Measurements from ENCODE around the gene BTBD9. TPM values are rescaled to one million over a fixed set of nuclear protein-coding genes. Genes with fewer than 3 reads are reported as not detected.

Gene BTBD9
- polyA plus RNA-seq, 2 of the 4 experiments (the other 2 are of a cell fraction): 2.3 to 4.6 TPM

DNA sequence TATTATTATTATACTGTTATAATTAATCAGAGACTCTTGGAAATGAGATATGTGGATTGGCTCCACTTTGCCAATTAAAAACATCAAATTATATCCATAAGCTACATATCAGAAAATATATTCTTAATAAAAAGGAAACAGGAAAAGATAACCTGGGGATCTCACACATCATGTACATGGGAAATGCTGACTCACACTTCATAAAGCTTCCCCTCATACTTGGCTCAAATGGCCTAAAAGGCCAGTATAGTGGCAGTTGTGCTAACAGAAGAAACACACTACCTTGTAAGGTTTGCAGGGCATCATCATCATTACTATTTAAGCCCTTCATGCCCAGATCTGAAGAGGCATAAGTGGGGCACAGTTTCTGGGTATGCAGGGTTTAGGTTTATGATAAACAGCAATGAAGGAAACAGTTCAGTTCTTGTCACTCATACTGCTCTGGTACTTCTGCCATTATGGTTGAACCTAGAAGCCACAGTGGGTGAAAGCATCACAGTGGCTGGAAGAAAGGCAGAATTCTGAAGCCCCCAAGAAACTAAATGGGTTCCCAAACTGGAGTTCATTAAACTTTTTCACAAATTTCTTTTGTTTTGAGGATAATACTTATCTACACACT is 60.6 kb downstream of the BTBD9 start:
- Histone ChIP-seq H3K9me3 (no peaks in the 10 kb centered on the region), H3K4me3 (no peak overlapping the region), H3K27ac (peak overlapping the region in 1 of 2 experiments; percentile 29; a peak in 1 of 6 replicates), H3K4me2 (no peak overlapping the region), H3K4me1 (no peaks in the 10 kb centered on the region)
- FAIRE-seq (no peak), ATAC-seq (no peak), DNase-seq (ENCODE audit: low read depth in 1 of 2, low spot score in 1 of 2) (no peak)
- ChIA-PET CTCF (no interaction called here), POLR2A (no interaction called here)
- TF ChIP-seq POLR2A (IDR thresholded peaks at IDR 0.05; ENCODE audit: low read length): no peak
- TF ChIP-seq, protein P1, sequence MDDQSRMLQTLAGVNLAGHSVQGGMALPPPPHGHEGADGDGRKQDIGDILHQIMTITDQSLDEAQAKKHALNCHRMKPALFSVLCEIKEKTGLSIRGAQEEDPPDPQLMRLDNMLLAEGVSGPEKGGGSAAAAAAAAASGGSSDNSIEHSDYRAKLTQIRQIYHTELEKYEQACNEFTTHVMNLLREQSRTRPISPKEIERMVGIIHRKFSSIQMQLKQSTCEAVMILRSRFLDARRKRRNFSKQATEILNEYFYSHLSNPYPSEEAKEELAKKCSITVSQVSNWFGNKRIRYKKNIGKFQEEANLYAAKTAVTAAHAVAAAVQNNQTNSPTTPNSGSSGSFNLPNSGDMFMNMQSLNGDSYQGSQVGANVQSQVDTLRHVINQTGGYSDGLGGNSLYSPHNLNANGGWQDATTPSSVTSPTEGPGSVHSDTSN (IDR thresholded peaks at IDR 0.05): no peak
- TF ChIP-seq MAFK (IDR thresholded peaks at IDR 0.05; ENCODE audit: partially characterized antibody): peak; percentile 48

DNA sequence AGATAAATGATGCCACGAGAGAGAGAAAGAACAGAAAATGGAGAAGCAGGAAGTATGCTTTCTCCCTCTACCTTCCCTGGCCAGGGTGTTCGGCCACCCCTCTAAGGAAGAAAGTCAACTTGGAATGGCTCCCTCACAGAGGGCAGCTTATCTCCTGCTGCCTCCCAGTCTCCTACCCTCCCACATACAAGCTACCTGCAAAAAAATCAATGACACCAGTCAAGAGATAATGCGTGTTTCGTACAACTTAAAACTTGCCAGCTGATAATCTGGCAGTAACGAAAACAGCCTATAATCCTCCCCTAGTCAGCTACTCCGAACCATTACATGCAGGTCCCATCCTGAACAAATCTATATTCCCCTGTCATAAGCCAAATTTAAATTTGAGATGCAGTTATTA is 61.7 kb downstream of the BTBD9 start:
- Histone ChIP-seq H3K4me1 (no peaks in the 10 kb centered on the region), H3K4me2 (no peak overlapping the region), H3K27ac (no peak overlapping the region), H3K4me3 (no peak overlapping the region), H3K9me3 (no peaks in the 10 kb centered on the region)
- FAIRE-seq (no peak), ATAC-seq (no peak), DNase-seq (ENCODE audit: low read depth in 1 of 2, low spot score in 1 of 2) (no peak)
- TF ChIP-seq EP300 (IDR thresholded peaks at IDR 0.05): no peak
- TF ChIP-seq FOXS1 (CRISPR knock-in tag; IDR thresholded peaks at IDR 0.05): no peak
- TF ChIP-seq CBX8 (IDR thresholded peaks at IDR 0.05): no peak
- no peak for TF ChIP-seq RCOR1 (IDR thresholded peaks at IDR 0.05; ENCODE audit: low read depth, low read length)
- TF ChIP-seq ZNF302 (CRISPR knock-in tag; IDR thresholded peaks at IDR 0.05): no peak
- no peak for TF ChIP-seq ESRRA (IDR thresholded peaks at IDR 0.05; ENCODE audit: borderline replicate concordance, low read length)
- TF ChIP-seq, protein P2, sequence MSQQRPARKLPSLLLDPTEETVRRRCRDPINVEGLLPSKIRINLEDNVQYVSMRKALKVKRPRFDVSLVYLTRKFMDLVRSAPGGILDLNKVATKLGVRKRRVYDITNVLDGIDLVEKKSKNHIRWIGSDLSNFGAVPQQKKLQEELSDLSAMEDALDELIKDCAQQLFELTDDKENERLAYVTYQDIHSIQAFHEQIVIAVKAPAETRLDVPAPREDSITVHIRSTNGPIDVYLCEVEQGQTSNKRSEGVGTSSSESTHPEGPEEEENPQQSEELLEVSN (IDR thresholded peaks at IDR 0.05; ENCODE audit: borderline replicate concordance, low read depth): no peak
- TF ChIP-seq ZSCAN20 (CRISPR knock-in tag; IDR thresholded peaks at IDR 0.05): no peak
- TF ChIP-seq CBX2 (IDR thresholded peaks at IDR 0.05; ENCODE audit: borderline replicate concordance, low read depth): no peak
- TF ChIP-seq, protein P3, sequence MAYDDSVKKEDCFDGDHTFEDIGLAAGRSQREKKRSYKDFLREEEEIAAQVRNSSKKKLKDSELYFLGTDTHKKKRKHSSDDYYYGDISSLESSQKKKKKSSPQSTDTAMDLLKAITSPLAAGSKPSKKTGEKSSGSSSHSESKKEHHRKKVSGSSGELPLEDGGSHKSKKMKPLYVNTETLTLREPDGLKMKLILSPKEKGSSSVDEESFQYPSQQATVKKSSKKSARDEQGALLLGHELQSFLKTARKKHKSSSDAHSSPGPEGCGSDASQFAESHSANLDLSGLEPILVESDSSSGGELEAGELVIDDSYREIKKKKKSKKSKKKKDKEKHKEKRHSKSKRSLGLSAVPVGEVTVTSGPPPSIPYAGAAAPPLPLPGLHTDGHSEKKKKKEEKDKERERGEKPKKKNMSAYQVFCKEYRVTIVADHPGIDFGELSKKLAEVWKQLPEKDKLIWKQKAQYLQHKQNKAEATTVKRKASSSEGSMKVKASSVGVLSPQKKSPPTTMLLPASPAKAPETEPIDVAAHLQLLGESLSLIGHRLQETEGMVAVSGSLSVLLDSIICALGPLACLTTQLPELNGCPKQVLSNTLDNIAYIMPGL (CRISPR knock-in tag; IDR thresholded peaks at IDR 0.05; ENCODE audit: borderline replicate concordance): no peak
- TF ChIP-seq, protein P4, sequence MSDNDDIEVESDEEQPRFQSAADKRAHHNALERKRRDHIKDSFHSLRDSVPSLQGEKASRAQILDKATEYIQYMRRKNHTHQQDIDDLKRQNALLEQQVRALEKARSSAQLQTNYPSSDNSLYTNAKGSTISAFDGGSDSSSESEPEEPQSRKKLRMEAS (IDR thresholded peaks at IDR 0.05): no peak
- TF ChIP-seq, protein P5, sequence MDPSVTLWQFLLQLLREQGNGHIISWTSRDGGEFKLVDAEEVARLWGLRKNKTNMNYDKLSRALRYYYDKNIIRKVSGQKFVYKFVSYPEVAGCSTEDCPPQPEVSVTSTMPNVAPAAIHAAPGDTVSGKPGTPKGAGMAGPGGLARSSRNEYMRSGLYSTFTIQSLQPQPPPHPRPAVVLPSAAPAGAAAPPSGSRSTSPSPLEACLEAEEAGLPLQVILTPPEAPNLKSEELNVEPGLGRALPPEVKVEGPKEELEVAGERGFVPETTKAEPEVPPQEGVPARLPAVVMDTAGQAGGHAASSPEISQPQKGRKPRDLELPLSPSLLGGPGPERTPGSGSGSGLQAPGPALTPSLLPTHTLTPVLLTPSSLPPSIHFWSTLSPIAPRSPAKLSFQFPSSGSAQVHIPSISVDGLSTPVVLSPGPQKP (IDR thresholded peaks at IDR 0.05; ENCODE audit: low read depth, low read length): no peak
- TF ChIP-seq HOXA7 (CRISPR knock-in tag; IDR thresholded peaks at IDR 0.05): no peak
- TF ChIP-seq, protein P6, sequence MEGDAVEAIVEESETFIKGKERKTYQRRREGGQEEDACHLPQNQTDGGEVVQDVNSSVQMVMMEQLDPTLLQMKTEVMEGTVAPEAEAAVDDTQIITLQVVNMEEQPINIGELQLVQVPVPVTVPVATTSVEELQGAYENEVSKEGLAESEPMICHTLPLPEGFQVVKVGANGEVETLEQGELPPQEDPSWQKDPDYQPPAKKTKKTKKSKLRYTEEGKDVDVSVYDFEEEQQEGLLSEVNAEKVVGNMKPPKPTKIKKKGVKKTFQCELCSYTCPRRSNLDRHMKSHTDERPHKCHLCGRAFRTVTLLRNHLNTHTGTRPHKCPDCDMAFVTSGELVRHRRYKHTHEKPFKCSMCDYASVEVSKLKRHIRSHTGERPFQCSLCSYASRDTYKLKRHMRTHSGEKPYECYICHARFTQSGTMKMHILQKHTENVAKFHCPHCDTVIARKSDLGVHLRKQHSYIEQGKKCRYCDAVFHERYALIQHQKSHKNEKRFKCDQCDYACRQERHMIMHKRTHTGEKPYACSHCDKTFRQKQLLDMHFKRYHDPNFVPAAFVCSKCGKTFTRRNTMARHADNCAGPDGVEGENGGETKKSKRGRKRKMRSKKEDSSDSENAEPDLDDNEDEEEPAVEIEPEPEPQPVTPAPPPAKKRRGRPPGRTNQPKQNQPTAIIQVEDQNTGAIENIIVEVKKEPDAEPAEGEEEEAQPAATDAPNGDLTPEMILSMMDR (IDR thresholded peaks at IDR 0.05): no peak
- POLR2A ChIA-PET: no interaction called here
- WGBS (ENCODE audit: missing lambda C conversion rate): 92% methylated on average over 6 of the region's 6 CpGs
- CTCF ChIA-PET: no interaction called here

DNA sequence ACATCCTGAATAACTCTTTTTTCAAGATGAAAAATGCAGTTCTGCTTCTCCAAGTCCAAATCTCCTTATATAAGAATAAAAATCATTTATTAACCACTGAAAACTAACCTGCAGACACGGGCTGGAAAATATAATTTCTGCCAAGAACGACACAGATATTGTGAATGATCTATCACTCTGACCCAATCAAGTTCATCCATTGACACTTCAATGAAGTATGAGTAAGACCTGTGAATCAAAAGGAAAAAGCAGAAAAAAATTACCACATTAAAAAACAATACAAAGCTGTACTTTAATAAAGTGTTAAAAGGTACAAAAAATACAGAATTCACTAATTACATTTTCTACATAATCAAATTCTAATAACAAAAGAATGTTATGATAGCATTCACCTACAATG is 62.2 kb downstream of the BTBD9 start:
- POLR2A ChIA-PET: no interaction called here
- Histone ChIP-seq H3K9me3 (no peaks in the 10 kb centered on the region), H3K4me1 (no peaks in the 10 kb centered on the region), H3K4me2 (no peak overlapping the region), H3K4me3 (no peak overlapping the region), H3K27ac (no peak overlapping the region)
- CTCF ChIA-PET: interaction anchor here (0.7 kb wide), 1 partner anchor 9 kb away, joined by 3 read pairs; no protein-coding TSS in a partner anchor
- TF ChIP-seq, protein P7, sequence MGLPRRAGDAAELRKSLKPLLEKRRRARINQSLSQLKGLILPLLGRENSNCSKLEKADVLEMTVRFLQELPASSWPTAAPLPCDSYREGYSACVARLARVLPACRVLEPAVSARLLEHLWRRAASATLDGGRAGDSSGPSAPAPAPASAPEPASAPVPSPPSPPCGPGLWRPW (IDR thresholded peaks at IDR 0.05): no peak
- TF ChIP-seq NFE2L2 (conservative IDR thresholded peaks at IDR 0.05; ENCODE audit: low read length) (no peak), ESRRA (IDR thresholded peaks at IDR 0.05; ENCODE audit: borderline replicate concordance, low read length) (no peak), BHLHE40 (IDR thresholded peaks at IDR 0.05; ENCODE audit: low read depth, low read length) (no peak), FOXS1 (CRISPR knock-in tag; IDR thresholded peaks at IDR 0.05) (no peak), MYC (IDR thresholded peaks at IDR 0.05; ENCODE audit: borderline replicate concordance, low read length) (no peak), RFX5 (IDR thresholded peaks at IDR 0.05) (no peak), ZNF302 (CRISPR knock-in tag; IDR thresholded peaks at IDR 0.05) (no peak), MAFK (IDR thresholded peaks at IDR 0.05; ENCODE audit: partially characterized antibody) (no peak), PHF8 (IDR thresholded peaks at IDR 0.05; ENCODE audit: borderline replicate concordance, low read depth) (no peak), FOSL2 (IDR thresholded peaks at IDR 0.05) (no peak), FOSL2 (CRISPR knock-in tag; IDR thresholded peaks at IDR 0.05) (no peak), CEBPB (IDR thresholded peaks at IDR 0.05) (no peak)
- TF ChIP-seq, protein P4 (IDR thresholded peaks at IDR 0.05): no peak
- TF ChIP-seq, protein P2 (IDR thresholded peaks at IDR 0.05; ENCODE audit: borderline replicate concordance, low read depth): no peak
- WGBS (ENCODE audit: missing lambda C conversion rate): 58% methylated on average over 2 of the region's 2 CpGs
- DNase-seq (ENCODE audit: low read depth in 1 of 2, low spot score in 1 of 2) (no peak), FAIRE-seq (no peak), ATAC-seq (no peak)

Measured in A549 (cell line).